Esophagus squamous epithelium (tissue), 5 donors: ENCODE data around the gene TRPV2. TPM values are rescaled to one million over a fixed set of nuclear protein-coding genes. Genes with fewer than 3 reads are reported as not detected.

Experiments used
- DNase-seq: peaks from one replicate; lab custom pipeline; 2025; lab: John Stamatoyannopoulos, UW
- H3K27ac ChIP-seq, 4 donors: fragments of 200-600 bp; sonication (generic); one replicate each; pipeline ENCODE4 v1.5.1; 2016 to 2019; ENCODE audit warnings: mild to moderate bottlenecking in 1 of 4
- H3K27me3 ChIP-seq, 4 donors: fragments of 200-600 bp; sonication (generic); 1 replicate in 3 of 4; 2 replicates in 1 of 4; pipeline versions ENCODE4 v1.5.1 to v1.6.0; 2017 to 2021; ENCODE audit warnings: antibody characterized with exemption in 1 of 4
- H3K36me3 ChIP-seq, 3 donors: fragments of 200-600 bp; sonication (generic); one replicate each; pipeline ENCODE4 v1.5.1; 2016 to 2019
- H3K4me1 ChIP-seq, 3 donors: fragments of 200-600 bp; sonication (generic); one replicate each; pipeline ENCODE4 v1.5.1; 2017 to 2019
- H3K4me3 ChIP-seq, 4 donors: fragments of 200-600 bp; sonication (generic); 1 replicate in 3 of 4; 2 replicates in 1 of 4; pipeline ENCODE4 v1.5.1; 2016 to 2019; ENCODE audit warnings: mild to moderate bottlenecking in 2 of 4, moderate library complexity in 1 of 4
- H3K9me3 ChIP-seq, 3 donors: fragments of 200-600 bp; sonication (generic); one replicate each; pipeline ENCODE4 v1.5.1; 2016 to 2019
- CTCF ChIP-seq, 6 experiments: fragments of 450-650 bp in 4 of 6; fragments of 200-600 bp in 2 of 6; sonication (generic) in 2 of 6; IDR thresholded peaks; one replicate each; pipeline ENCODE4 v1.5.1; 2016 to 2019; ENCODE audit warnings: antibody characterized with exemption in 6 of 6, mild to moderate bottlenecking in 4 of 6, moderate library complexity in 4 of 6
- POLR2A ChIP-seq, 4 donors: fragments of 450-650 bp; IDR thresholded peaks; one replicate each; pipeline ENCODE4 v1.6.1; 2017; ENCODE audit warnings: antibody characterized with exemption in 4 of 4, mild to moderate bottlenecking in 4 of 4, moderate library complexity in 3 of 4
- WGBS, 2 donors: methylation state at CpG; one replicate each; pipeline ENCODE4 v1.1.5; 2018; 5-methylcytosine and 5-hydroxymethylcytosine counted together
- intact Hi-C: fragments of 100-400 bp; cut with DNase I; formaldehyde crosslinking; loops from one replicate; pipeline ENCODE4 v1.15.0; 2022
- total RNA-seq, 4 donors: library from RNA; depleted of rRNA; stranded (reverse); fragments of >200 nt; gene quantifications; one replicate each; pipeline ENCODE4 v1.1.0, GENCODE V29; 2016
- donor health status: DM: yes; HTN: yes; CAD: no.

The TRPV2 gene
- total RNA-seq, 4 donors from 2014 or later, result 1.7 to 8.4 (median 2.5) TPM

- H3K4me1 ChIP-seq, result peaks cover 0 to 40% (median 5%) of the 10 kb centered on the region in 3 donors
- TF ChIP-seq POLR2A (IDR thresholded peaks at IDR 0.05) (no peak), CTCF (IDR thresholded peaks at IDR 0.05) (no peak)
- H3K4me3 ChIP-seq, result no peak overlapping the region
- intact Hi-C loops, result no loop called here
- no peak for DNase-seq
- no peaks in the 10 kb centered on the region for H3K36me3 ChIP-seq
- 60 to 86% methylated on average over 1 to 8 of the region's 9 CpGs for WGBS, 2 donors
- no peaks in the 10 kb centered on the region for H3K27me3 ChIP-seq
- H3K27ac ChIP-seq, result no peak overlapping the region
- no peaks in the 10 kb centered on the region for H3K9me3 ChIP-seq
These were observed 51.0 kb downstream of the TRPV2 start for GRCh38 chr17:16466407-16466806.

- Histone ChIP-seq H3K27ac (no peak overlapping the region), H3K36me3 (no peaks in the 10 kb centered on the region), H3K4me1 (peaks cover 0 to 40% (median 5%) of the 10 kb centered on the region in 3 donors), H3K9me3 (no peaks in the 10 kb centered on the region), H3K4me3 (no peak overlapping the region), H3K27me3 (no peaks in the 10 kb centered on the region)
- intact Hi-C loops, result no loop called here
- WGBS, 2 donors, result 96 to 97% methylated on average over 4 to 6 of the region's 6 CpGs
- no peak for DNase-seq
- TF ChIP-seq POLR2A (IDR thresholded peaks at IDR 0.05) (no peak), CTCF (IDR thresholded peaks at IDR 0.05) (no peak)
These were observed 51.7 kb downstream of the TRPV2 start for GRCh38 chr17:16467044-16467443.

- Histone ChIP-seq H3K4me3 (no peak overlapping the region), H3K4me1 (peaks cover 0 to 33% (median 0%) of the 10 kb centered on the region in 3 donors), H3K27ac (no peak overlapping the region), H3K9me3 (no peaks in the 10 kb centered on the region), H3K27me3 (no peaks in the 10 kb centered on the region), H3K36me3 (no peaks in the 10 kb centered on the region)
- 67 to 79% methylated on average over 3 of the region's 3 CpGs for WGBS, 2 donors
- TF ChIP-seq POLR2A (IDR thresholded peaks at IDR 0.05), result no peak
- no peak for TF ChIP-seq CTCF (IDR thresholded peaks at IDR 0.05)
- no peak for DNase-seq
- intact Hi-C loops, result no loop called here
These were observed 52.5 kb downstream of the TRPV2 start for GRCh38 chr17:16467886-16468285.

GRCh38 chr17:16468428-16468992 lies 53.1 kb downstream of the TRPV2 start:
- no peaks in the 10 kb centered on the region for H3K27me3 ChIP-seq
- no peak for DNase-seq
- H3K27ac ChIP-seq, result no peak overlapping the region
- TF ChIP-seq CTCF (IDR thresholded peaks at IDR 0.05) (no peak), POLR2A (IDR thresholded peaks at IDR 0.05) (no peak)
- no peaks in the 10 kb centered on the region for H3K36me3 ChIP-seq
- H3K4me3 ChIP-seq, result no peak overlapping the region
- no peaks in the 10 kb centered on the region for H3K9me3 ChIP-seq
- intact Hi-C loops, result no loop called here
- WGBS, 2 donors, result 68 to 94% methylated on average over 3 to 4 of the region's 4 CpGs
- H3K4me1 ChIP-seq, result peaks cover 0 to 29% (median 0%) of the 10 kb centered on the region in 3 donors

- peak overlapping the region in 1 of 4 donors; percentile 22 for H3K27ac ChIP-seq
- no peaks in the 10 kb centered on the region for H3K27me3 ChIP-seq
- peaks cover 0 to 23% (median 0%) of the 10 kb centered on the region in 3 donors for H3K4me1 ChIP-seq
- TF ChIP-seq POLR2A (IDR thresholded peaks at IDR 0.05) (no peak), CTCF (IDR thresholded peaks at IDR 0.05) (no peak)
- intact Hi-C loops, result no loop called here
- DNase-seq, result no peak
- 65 to 68% methylated on average over 8 to 9 of the region's 11 CpGs for WGBS, 2 donors
- H3K9me3 ChIP-seq, result no peaks in the 10 kb centered on the region
- no peaks in the 10 kb centered on the region for H3K36me3 ChIP-seq
- no peak overlapping the region for H3K4me3 ChIP-seq
These were observed 54.9 kb downstream of the TRPV2 start for GRCh38 chr17:16470265-16470664.
